HG03354 (cell line): Measurements from ENCODE around the gene CNTNAP2.
A peak's percentile ranks its signal among the peaks of the same experiment; 100 is the strongest.
"Not testable (repeated sequence)": the region's sequence is repeated elsewhere in the genome, so short reads cannot be mapped to it uniquely, and the experiment has no call there.

Experiments
- ATAC-seq: cut with Tn5 transposase; IDR thresholded peaks from one replicate; pipeline ENCODE4 v1.9.1; 2021; ENCODE audit warnings: mild to moderate bottlenecking; ENCODE audit not compliant: unreplicated experiment, poor library complexity, severe bottlenecking

Gene CNTNAP2

DNA sequence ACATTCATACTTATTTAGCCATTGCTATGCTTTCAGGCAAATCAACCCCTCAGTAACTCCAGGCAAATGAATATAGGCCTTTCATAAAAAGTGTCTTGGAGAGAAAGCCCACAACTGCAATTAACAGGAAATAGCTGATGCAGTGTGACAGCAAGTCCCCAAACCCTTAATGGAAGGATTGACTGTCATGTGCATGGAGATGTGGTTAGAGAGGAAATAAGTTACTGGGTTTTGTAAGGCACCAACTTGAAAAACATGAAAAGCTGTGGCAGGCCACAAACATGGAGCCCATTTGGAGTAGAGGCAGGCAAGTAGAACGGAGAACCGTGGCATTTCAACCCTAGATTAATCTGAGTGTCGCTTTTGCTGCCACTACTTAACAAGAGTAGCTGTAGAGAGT, 1924.6 kb downstream of the CNTNAP2 start:
- no peak for ATAC-seq

DNA sequence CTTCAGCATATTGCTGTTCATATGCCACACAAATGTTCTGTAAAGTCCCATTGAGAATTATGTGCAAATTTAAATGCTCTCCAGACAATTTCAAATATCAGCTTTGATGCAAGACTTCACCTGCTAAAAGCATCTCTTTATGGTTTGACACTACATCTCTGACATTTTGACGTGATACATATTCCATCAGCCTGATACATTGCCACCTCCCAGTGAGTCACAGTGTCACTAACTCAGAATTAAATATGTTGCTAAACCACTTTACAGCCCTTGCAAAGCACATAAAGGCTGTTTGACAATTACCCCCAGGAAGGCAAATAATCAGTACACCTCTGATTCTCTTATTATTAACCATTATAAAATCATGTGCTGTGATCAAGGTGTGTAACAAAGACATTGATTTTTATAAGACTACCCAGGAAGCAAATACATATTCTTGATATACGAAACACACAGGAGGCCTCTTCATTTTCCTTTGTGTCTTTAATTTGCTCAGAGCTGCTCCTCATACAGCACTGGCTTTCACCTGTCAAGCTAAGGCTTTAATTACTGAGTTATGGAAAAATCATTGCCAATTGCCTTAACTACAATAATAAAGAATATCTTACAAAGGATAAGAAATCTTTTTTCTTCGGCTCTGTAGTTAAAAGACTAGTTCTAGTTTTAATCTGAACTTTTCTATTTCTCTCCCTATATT, 1926.5 kb downstream of the CNTNAP2 start:
- ATAC-seq = no peak

DNA sequence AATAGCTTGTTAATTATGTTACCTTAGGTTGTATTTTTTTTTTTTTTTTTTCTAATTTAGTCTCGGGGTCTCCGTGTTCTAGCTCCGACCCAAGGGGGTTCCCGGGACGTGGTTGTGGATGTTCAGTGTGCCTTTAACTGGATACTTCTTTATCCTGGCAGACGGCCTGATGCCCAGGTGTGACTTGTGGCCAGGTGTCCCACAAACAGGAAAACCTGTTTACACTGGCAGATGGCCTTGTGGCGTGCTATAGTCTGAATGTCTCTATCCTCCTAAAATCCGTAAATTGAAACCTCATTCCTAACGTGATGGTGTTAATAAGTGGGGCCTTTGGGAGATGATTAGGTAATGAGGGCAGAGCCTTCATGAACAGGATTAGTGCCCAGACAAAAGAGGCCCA, 1927.6 kb downstream of the CNTNAP2 start:
- ATAC-seq = no peak

DNA sequence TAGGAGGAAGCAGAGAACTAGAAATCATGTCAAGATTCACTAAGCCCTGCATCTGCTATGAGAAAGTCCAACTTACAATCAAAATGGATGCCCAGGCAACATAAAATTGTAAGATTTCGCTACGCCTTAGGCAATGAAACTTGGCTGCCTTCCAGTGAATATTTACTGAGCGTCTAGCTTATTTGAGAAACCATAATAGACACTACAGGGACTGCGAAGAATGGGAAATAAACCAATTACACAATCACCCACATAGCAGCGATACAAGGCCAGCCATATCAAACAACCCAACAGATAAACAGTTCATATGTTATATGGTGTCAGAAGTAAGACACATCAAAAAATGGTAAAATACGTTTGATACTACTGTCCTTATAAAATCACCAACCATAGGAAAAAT, 1928.9 kb downstream of the CNTNAP2 start:
- no peak for ATAC-seq

DNA sequence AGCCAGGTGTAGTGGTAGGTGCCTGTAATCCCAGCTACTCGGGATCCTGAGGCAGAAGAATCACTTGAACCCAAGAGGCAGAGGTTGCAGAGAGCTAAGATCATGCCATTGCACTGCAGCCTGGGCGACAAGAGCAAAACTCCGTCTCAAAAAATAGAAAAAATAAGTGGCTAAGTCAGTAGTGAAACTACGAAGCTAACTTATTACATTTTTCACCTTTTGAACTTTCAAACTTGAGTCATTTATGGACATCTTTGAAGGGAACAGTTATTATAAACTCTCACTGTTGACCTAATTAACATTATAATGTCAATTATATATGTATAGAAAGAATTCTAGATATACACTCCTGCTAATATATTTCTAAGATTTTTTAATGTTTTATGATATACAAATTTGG, 1932.5 kb downstream of the CNTNAP2 start:
- ATAC-seq = no peak

DNA sequence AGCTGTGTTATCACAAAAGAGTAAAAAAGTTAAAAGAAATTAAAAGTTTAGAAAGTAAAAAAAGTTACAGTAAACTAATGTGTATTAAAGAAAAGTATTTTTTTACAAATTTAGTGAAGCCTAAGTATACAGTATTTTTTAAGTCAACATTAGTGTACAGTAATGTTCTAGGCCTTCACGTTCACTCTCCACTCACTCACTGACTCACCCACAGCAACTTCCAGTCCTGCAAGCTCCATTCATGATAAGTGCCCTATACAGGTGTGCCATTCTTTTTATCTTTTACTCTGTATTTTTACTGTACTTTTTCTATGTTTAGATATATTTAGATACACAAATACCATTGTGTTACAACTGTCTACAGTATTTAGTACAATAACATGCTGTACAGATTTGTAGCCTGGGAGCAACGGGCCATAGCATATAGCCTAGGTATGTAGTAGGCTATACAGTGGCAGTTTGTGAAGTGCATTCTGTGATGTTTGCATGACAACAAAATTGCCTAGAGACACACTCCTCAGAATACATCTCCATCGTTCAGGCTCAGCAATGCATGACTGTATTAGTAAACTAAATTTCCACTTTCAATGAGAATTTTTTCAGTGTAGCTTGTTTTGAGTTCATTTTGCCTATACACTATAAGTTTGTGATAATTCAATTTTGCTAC, 1934.0 kb downstream of the CNTNAP2 start:
- ATAC-seq = peak; percentile 44

DNA sequence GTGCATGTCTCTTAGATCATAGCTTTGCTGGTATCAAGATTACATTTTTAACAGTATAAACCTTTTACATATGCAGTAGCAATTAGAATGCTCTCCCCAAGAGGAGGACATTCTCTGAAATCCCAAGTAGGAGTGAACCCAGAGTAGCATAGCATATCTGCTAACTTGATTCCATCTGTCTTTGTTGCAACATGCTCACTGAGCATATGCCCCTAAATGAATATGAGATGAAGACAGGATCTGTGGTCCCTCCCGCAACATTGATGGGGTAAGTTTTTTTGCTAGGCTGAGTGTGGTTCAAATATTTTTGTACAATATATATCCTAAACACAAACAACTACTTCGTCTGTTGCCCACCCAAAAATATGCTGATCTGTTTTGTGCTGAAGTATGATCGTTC, 1939.8 kb downstream of the CNTNAP2 start:
- no peak for ATAC-seq

DNA sequence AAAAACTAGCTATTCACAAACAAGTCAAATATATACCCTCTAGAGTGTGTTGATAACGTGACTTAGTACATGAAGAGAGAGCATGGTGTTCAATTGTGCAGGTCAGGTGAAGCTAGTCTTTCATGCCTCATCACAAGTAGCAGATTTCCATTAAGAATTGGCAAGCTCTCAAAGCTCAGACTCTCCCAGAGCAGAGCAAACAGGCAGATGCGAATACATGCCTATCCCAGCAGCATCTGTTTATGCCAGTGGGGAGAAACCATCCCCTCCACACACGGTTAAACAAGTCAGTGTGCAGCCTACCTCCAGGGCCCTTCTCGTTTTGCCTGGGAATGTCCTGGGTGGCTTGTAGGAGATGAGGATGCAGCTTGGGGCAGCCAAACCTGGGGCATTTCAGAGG, 1941.5 kb downstream of the CNTNAP2 start:
- ATAC-seq = no peak

DNA sequence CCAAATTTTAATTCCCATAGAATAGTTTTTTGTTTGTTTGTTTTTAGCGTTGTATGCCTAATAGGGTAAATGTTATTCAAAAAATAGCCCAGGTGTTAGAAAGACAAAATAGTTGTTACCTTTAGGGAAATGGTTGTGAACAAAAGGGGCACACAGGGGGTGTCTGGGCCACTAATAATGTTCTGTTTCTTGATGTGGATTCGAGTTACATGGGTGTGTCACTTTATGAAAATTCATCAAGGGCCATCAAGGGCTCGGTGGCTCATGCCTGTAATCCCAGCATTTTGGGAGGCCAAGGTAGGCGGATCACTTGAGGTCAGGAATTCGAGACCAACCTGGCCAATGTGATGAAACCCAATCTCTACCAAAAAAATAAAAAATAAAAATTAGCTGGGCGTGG, 1942.2 kb downstream of the CNTNAP2 start:
- ATAC-seq = no peak

DNA sequence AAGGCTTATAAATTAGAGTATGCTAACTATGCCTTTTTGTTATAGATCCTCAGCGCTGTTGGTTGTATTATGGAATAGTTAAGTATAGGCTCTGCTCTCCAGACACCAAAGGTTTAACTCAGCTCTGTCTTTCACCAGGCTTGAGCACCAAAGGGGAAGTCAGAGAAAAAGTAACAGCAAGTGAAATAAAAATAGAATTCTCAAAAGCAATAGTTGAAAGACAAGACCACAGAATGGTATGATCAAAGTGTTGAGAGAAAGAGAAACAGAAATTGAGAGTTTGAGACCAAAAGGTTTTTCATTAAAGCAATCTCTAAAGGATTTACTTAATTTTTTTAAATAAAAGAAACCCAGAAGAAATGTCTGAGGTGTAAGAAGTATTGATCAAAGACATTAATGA, 1944.1 kb downstream of the CNTNAP2 start:
- peak; percentile 89 for ATAC-seq

DNA sequence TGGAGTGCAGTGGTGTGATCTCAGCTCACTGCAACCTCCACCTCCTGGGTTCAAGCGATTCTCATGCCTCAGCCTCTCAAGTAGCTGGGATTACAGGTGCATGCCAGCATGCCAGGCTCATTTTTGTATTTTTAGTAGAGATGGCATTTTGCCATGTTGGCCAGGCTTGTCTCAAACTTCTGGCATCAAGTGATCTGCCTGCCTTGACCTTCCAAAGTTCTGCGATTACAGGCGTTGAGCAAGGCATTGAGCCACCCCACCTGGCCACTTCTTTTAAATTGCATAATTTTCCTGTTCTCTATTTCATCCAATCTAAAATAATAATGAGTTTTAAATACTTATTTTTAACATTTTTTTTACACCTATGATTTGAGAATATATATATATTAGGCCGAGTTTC, 1961.5 kb downstream of the CNTNAP2 start:
- ATAC-seq = not testable (repeated sequence)

DNA sequence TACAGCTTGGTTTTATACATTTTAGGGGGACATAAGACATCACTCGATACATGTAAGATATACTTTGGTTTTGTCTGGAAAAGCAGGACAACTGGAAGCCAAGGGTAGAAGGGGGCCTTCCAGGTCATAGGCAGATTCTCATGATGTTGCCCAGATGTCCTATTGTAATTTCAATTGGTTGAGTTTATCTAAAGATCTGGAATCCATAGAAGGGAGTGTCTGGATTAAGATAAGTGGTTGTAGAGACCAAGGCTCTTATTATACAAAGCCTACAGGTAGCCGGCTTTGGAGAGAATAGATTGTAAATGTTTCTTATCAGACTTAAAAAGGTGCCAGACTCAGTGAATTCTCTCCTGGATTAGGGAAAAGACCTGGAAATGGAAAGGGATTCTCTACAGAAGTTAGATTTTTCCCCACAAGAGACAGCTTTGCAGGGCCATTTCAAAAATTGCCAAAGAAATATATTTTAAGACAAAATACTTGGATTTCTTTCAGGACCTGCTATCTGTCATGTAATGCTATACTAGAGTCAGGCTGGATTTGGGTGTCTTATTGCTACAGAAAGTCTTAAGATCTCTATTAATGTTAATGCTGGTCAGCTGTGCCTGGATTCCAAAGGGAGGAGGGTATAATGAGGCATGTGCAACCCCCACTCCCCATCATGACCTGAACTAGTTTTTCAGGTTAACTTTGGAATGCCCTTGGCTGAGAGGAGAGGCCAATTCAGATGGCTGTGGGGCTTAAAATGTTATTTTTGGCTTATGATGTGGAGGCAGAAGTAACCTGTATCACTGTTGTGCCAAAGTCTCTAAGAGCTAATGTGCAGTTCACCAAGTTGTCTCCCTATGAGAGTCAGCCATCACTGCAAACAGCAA, 1962.8 kb downstream of the CNTNAP2 start:
- ATAC-seq = no peak

DNA sequence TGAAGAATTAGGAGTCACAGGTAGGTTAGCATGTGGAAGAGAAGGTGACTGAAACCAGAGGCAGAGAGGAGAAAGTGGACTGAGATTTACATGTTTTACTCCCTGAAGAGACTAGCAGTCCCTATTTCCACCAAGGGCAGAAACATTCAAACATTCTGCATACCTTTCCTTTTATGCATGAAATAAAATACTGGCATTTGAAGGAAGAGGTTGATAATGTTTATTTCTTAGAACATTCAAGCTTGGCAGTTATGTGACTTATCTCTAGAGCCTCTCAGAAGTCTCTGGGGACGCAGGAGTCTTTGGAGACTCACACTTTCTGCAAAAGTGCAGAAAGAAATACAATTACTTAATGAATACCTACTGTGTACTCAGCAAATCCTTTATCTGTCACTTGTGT, 1966.8 kb downstream of the CNTNAP2 start:
- ATAC-seq = no peak

DNA sequence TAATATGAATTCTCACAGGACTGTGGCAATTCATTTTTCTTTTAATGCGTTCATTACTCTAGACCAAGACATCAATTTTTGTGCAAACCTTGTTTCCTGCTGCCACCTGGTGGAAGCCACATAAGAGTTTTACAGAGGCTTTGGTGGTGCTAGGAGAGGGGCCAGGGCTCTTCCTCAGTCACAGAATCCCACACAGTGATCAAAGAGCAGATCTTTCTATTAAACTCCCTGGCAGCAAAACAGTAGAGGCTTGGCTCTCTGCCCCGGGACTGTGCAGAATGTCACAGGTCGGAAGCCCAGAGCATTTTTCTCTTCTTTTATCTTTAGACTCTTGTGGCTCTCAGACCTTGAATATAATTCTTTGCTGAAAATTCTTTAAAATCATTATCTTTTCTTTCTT, 1967.5 kb downstream of the CNTNAP2 start:
- peak; percentile 69 for ATAC-seq

DNA sequence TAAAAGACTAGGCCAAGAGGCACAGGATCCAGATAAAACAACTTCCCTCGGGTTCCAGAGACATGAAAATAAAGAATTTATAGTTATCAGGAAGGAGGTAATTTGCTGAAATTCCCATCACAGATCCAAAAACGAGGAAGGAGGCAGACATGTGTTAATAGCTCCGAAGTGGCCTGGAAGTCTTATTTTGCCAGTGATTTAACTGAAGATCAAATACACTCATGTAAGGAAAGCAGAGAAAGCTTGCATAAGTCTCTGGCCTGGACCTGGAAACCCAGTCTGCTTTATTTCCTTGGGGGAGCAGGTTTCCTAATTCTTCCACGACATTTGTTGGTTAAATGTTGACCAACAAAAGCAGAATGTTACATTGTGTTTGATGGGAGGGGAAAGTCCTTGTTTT, 1975.3 kb downstream of the CNTNAP2 start:
- ATAC-seq = no peak

DNA sequence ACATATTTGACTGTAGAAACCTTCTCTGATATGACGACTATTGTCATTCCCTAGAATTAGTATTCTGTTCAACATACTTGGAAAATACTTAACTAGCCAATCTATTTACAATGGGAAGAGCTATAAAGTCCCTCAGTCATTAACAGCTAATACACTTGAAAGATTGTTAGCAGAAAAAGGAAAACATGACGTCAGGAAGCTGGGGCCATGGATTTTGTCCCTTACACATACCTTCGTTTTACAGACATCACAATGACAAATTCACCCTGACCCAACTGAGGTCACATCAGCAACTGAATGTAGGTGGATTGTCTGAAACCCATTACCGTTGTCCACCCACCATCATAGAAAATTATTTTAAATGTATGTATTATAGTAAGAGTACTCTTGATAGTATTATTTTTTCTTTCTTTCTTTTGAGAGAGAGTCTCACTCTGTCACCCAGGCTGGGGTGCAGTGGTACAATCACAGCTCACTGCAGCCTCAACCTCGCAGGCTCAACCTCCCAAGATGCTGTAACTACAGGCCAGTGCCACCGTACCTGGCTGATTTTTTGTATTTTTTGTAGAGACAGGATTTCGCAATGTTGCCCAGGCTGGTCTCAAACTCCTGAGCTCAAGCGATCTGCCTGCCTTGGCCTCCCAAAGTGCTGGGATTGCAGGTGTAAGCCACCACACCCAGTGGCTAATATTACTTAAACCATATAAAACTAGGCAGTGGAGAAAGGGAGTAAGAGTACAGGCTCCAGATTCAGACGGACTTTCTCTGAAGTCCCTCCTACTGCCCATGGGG, 1977.0 kb downstream of the CNTNAP2 start:
- no peak for ATAC-seq

DNA sequence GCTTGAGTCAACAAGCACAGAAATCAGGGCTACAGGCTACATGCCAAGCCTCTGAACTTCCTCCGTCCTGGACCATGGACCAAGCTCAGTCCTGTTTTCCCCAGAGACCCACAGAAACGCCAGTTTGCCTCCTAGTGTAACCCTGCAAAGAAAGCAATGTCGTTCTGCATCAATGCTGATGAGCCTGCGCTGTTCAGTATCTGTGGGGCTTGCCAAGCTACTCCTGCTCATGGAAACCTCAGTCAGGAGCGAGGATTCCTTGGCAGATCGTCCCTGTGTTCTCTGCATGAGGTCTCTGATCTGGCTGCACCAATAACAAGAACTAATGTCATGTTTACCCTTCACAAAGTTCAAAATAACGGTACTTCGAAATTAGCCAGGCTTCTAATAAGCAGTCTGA, 1978.5 kb downstream of the CNTNAP2 start:
- no peak for ATAC-seq

DNA sequence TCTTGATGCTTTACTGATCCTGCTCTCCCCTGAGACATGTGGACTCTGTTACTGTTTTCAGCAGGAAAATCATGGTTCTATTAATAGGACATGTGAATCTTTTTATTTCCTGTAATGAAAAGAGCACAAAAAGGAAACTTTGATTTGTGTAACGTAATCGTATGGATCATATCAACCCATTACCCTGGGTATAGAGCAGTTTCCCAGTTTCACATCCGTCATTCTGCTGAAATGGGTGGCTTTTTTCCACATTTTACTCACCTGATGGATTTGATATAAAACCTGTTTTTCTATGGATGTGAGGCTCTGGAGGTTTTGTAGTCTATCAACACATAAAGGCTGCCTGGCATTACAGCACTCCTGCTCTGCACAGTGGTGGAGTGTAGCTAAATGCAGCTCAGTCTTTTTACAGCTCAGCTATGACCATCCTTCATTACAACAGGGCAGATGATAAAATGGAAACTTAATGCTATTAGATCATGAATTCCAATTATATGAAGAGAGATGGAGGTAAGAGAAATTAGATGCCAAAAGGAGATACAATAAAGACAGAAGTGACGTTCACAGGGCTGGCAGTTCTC, 1987.6 kb downstream of the CNTNAP2 start:
- no peak for ATAC-seq

DNA sequence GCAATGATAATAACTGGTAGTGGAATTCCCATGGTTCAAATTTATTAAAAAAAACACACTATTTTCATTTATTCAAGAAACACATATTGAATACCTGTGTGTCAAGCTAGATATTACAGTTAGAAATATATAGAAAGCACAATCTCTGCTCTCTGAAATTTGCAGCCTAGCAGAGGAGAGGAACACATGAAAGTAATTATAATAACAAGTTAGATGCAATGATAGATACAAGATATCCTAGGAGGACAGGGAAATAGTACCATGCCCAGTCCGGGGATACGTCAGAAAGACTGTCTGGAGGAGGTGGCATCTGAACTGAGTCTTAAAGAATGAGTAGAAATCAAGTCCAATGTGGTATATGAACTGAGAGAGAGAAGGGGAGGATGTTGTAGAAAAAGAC, 1988.3 kb downstream of the CNTNAP2 start:
- no peak for ATAC-seq

DNA sequence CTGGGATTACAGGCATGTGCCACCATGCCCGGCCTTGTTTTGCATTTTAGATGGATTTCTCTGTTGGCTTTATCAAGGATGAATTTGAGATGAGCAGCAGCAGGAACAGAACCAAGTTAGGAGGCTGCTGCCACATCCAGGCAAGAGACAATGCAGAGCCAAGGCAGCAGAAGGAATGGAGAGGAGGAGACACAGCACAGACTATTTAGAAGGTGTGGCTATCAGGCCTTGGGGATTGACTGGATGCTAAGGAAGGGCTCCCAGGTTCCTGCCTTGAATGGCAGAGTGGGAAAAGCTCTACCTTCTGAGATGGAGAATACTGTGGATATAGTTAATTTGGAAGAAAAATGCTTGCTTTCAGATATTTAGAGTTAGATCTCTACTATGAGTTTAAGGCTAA, 1989.3 kb downstream of the CNTNAP2 start:
- ATAC-seq = no peak
